Activated naive CD8-positive, alpha-beta T cell treated with anti-CD3 and anti-CD28 coated beads, Interleukin-2, amount 50 U/mL, for 24 hours (primary cell): Measurements from ENCODE around the gene TSR2.
"Not testable (repeated sequence)": the region's sequence is repeated elsewhere in the genome, so short reads cannot be mapped to it uniquely, and the experiment has no call there.

Experiments used
- ATAC-seq: fragments of 150-1000 bp; cut with Tn5 transposase; one replicate; pipeline ENCODE4 v1.10.0; 2021
- DNase-seq: peaks from one replicate; pipeline ENCODE4 v3.0.0; 2021
- H3K27ac Mint-ChIP-seq: one replicate; pipeline ENCODE4 v1.8.0; 2021; ENCODE audit warnings: mild to moderate bottlenecking, mixed read lengths
- H3K27me3 Mint-ChIP-seq: one replicate; pipeline ENCODE4 v1.8.0; 2021; ENCODE audit warnings: mixed read lengths
- H3K36me3 Mint-ChIP-seq: one replicate; pipeline ENCODE4 v1.8.0; 2021; ENCODE audit warnings: low read depth, mixed read lengths
- H3K4me1 Mint-ChIP-seq: one replicate; pipeline ENCODE4 v1.8.0; 2021; ENCODE audit warnings: mixed read lengths
- H3K4me3 Mint-ChIP-seq: one replicate; pipeline ENCODE4 v1.8.0; 2021; ENCODE audit warnings: mild to moderate bottlenecking, moderate library complexity, mixed read lengths
- H3K9me3 Mint-ChIP-seq: one replicate; pipeline ENCODE4 v1.8.0; 2021; ENCODE audit warnings: mixed read lengths

Gene TSR2

GRCh38 chrX:54444752-54445151 is 4.5 kb downstream of the TSR2 start:
- H3K4me3 Mint-ChIP-seq = no peak overlapping the region
- no peak for ATAC-seq
- no peak for DNase-seq
- H3K27me3 Mint-ChIP-seq = no peaks in the 10 kb centered on the region
- peaks cover 20% of the 10 kb centered on the region for H3K36me3 Mint-ChIP-seq
- peaks cover 23% of the 10 kb centered on the region for H3K4me1 Mint-ChIP-seq
- no peak overlapping the region for H3K27ac Mint-ChIP-seq
- H3K9me3 Mint-ChIP-seq = no peaks in the 10 kb centered on the region

- H3K4me3 Mint-ChIP-seq = no peak overlapping the region
- ATAC-seq (no peak), DNase-seq (no peak)
- no peaks in the 10 kb centered on the region for H3K27me3 Mint-ChIP-seq
- H3K4me1 Mint-ChIP-seq = peaks cover 18% of the 10 kb centered on the region
- peaks cover 23% of the 10 kb centered on the region for H3K36me3 Mint-ChIP-seq
- H3K27ac Mint-ChIP-seq = no peak overlapping the region
- H3K9me3 Mint-ChIP-seq = no peaks in the 10 kb centered on the region
Measured at GRCh38 chrX:54446084-54446483, 5.9 kb downstream of the TSR2 start.

DNA sequence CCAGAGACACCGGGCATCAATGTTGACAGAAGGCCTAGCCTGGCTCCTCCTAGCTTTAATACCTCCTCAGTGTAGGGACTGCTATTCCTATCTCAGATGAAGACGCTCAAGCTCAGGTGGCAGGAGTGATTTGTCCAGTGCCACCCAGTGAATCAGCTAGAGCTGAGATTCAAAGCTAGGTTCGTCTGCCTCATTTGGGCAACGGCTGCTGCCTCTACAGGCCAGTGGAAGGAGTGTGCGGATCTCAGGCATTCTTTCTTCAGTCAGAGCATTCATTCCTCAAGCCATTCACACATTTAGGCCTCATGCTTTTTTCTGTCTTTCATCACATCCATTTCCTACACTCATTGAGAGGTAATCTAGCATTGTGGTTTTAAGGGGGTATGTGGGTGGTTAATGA is 7.3 kb downstream of the TSR2 start:
- no peaks in the 10 kb centered on the region for H3K27me3 Mint-ChIP-seq
- peaks cover 18% of the 10 kb centered on the region for H3K36me3 Mint-ChIP-seq
- no peak overlapping the region for H3K27ac Mint-ChIP-seq
- H3K4me3 Mint-ChIP-seq = no peak overlapping the region
- ATAC-seq (no peak), DNase-seq (no peak)
- H3K9me3 Mint-ChIP-seq = no peaks in the 10 kb centered on the region
- peaks cover 5% of the 10 kb centered on the region for H3K4me1 Mint-ChIP-seq

GRCh38 chrX:54449929-54450328 is 9.7 kb downstream of the TSR2 start:
- Mint-ChIP-seq H3K4me3 (no peak overlapping the region), H3K27ac (no peak overlapping the region), H3K9me3 (no peaks in the 10 kb centered on the region), H3K27me3 (no peaks in the 10 kb centered on the region), H3K4me1 (no peaks in the 10 kb centered on the region), H3K36me3 (peaks cover 6% of the 10 kb centered on the region)
- no peak for DNase-seq
- ATAC-seq = no peak

DNA sequence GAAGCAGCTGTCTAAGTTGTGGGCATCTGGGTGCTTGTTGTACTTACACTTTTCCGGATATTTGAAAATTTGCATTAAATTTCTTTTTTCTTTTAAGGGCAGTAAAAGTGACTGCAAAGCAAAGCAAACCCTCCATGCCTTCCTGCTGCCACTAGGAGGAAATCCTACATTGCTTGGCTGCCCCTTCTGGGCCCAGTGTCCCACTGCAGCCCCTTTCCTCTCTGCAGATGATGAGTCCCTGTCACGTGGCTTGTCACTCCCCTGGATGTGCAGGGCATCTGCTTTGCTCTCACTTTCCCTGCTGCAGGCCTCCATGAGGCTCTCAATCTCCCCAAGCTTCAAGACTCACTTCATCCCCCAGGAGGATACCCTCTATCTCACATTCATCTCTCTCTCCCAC is 12.7 kb downstream of the TSR2 start:
- H3K9me3 Mint-ChIP-seq = no peaks in the 10 kb centered on the region
- no peak for ATAC-seq
- H3K27me3 Mint-ChIP-seq = no peaks in the 10 kb centered on the region

DNA sequence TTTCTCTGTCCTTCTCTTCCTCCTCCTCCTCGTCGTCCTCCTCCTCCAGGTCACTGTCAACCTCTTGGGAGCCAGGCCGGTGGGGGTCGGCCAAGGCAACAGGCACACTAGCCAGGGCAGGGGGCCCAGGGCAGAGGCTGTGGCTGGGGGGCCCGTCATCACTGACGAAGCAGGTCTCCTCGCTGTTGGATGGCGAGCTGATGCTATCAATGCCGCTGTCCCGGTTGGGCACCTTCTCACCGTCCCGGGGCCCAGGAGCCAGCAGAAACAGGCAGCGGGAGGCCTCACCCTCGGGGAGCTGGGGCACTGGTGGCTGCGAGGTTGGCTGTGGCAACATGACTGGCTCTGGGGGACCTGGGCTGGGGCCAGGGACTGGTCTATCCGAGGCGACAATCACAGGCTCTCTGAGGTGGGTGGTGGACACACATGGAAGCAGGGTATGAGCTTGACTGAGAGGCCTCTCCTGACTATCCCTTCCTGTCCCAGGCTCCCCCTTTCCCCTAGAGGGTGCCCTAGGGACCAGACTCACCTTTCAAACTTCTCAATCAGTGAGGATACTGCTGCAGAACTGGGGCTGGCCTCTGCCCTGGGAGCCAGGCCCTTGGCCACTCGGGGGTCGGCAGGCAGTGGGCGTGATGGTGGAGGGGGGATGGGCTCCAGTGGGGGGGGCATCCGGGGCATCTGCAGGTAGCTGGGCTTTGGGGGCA is 30.0 kb downstream of the TSR2 start:
- Mint-ChIP-seq H3K36me3 (no peaks in the 10 kb centered on the region), H3K27me3 (no peaks in the 10 kb centered on the region), H3K9me3 (no peaks in the 10 kb centered on the region), H3K27ac (no peak overlapping the region), H3K4me1 (no peaks in the 10 kb centered on the region), H3K4me3 (no peak overlapping the region)
- DNase-seq (no peak), ATAC-seq (no peak)

More for the DNA sequence above, 12.7 kb downstream of the TSR2 start:
- DNase-seq = no peak
- H3K27ac Mint-ChIP-seq = no peak overlapping the region
- H3K4me3 Mint-ChIP-seq = no peak overlapping the region
- H3K36me3 Mint-ChIP-seq = peaks cover 3% of the 10 kb centered on the region
- H3K4me1 Mint-ChIP-seq = no peaks in the 10 kb centered on the region

- Mint-ChIP-seq H3K9me3 (no peaks in the 10 kb centered on the region), H3K36me3 (no peaks in the 10 kb centered on the region), H3K27ac (no peak overlapping the region), H3K27me3 (no peaks in the 10 kb centered on the region), H3K4me1 (no peaks in the 10 kb centered on the region), H3K4me3 (no peak overlapping the region)
- ATAC-seq (no peak), DNase-seq (no peak)
Measured at GRCh38 chrX:54473993-54474859, 34.0 kb downstream of the TSR2 start.

- ATAC-seq = no peak
Measured at GRCh38 chrX:54479136-54480111, 39.2 kb downstream of the TSR2 start.

GRCh38 chrX:54482839-54483593 is 42.8 kb downstream of the TSR2 start:
- H3K4me1 Mint-ChIP-seq = no peaks in the 10 kb centered on the region
- no peaks in the 10 kb centered on the region for H3K27me3 Mint-ChIP-seq
- ATAC-seq (no peak), DNase-seq (no peak)
- H3K27ac Mint-ChIP-seq = no peak overlapping the region
- H3K9me3 Mint-ChIP-seq = no peaks in the 10 kb centered on the region
- no peaks in the 10 kb centered on the region for H3K36me3 Mint-ChIP-seq
- H3K4me3 Mint-ChIP-seq = no peak overlapping the region

More at GRCh38 chrX:54479136-54480111, 39.2 kb downstream of the TSR2 start:
- H3K9me3 Mint-ChIP-seq = no peaks in the 10 kb centered on the region
- DNase-seq = no peak
- no peaks in the 10 kb centered on the region for H3K27me3 Mint-ChIP-seq
- no peak overlapping the region for H3K4me3 Mint-ChIP-seq
- no peaks in the 10 kb centered on the region for H3K4me1 Mint-ChIP-seq
- no peak overlapping the region for H3K27ac Mint-ChIP-seq
- no peaks in the 10 kb centered on the region for H3K36me3 Mint-ChIP-seq

GRCh38 chrX:54483946-54484345 is 43.7 kb downstream of the TSR2 start:
- no peaks in the 10 kb centered on the region for H3K27me3 Mint-ChIP-seq
- no peaks in the 10 kb centered on the region for H3K4me1 Mint-ChIP-seq
- H3K27ac Mint-ChIP-seq = no peak overlapping the region
- no peak overlapping the region for H3K4me3 Mint-ChIP-seq
- ATAC-seq (no peak), DNase-seq (no peak)
- no peaks in the 10 kb centered on the region for H3K36me3 Mint-ChIP-seq
- no peaks in the 10 kb centered on the region for H3K9me3 Mint-ChIP-seq

- Mint-ChIP-seq H3K36me3 (no peaks in the 10 kb centered on the region), H3K4me3 (no peak overlapping the region), H3K4me1 (no peaks in the 10 kb centered on the region), H3K27me3 (no peaks in the 10 kb centered on the region), H3K9me3 (no peaks in the 10 kb centered on the region), H3K27ac (no peak overlapping the region)
- no peak for DNase-seq
- ATAC-seq = no peak
Measured at GRCh38 chrX:54484666-54485065, 44.5 kb downstream of the TSR2 start.

GRCh38 chrX:54489819-54490218 is 49.6 kb downstream of the TSR2 start:
- H3K27ac Mint-ChIP-seq, H3K9me3 Mint-ChIP-seq, H3K4me3 Mint-ChIP-seq, ATAC-seq, DNase-seq, H3K4me1 Mint-ChIP-seq, H3K36me3 Mint-ChIP-seq, H3K27me3 Mint-ChIP-seq: not testable (repeated sequence)

- H3K4me1 Mint-ChIP-seq = peaks cover 6% of the 10 kb centered on the region
- H3K27ac Mint-ChIP-seq = no peak overlapping the region
- no peaks in the 10 kb centered on the region for H3K36me3 Mint-ChIP-seq
- peaks cover 19% of the 10 kb centered on the region for H3K27me3 Mint-ChIP-seq
- H3K4me3 Mint-ChIP-seq = no peak overlapping the region
- no peaks in the 10 kb centered on the region for H3K9me3 Mint-ChIP-seq
- DNase-seq = no peak
- no peak for ATAC-seq
Measured at GRCh38 chrX:54492340-54492739, 52.1 kb downstream of the TSR2 start.
